GM12801 (cell line): ENCODE results near the gene FAM149B1.

Experiments used
- CTCF ChIP-seq: IDR thresholded peaks from one replicate; pipeline ENCODE4 v1.5.1; 2011; ENCODE audit warnings: control low read depth; ENCODE audit not compliant: insufficient read length; ENCODE audit errors: extremely low read depth

Gene FAM149B1

GRCh38 chr10:73182568-73182967, 14.6 kb downstream of the FAM149B1 start:
- TF ChIP-seq CTCF, result no peak

DNA sequence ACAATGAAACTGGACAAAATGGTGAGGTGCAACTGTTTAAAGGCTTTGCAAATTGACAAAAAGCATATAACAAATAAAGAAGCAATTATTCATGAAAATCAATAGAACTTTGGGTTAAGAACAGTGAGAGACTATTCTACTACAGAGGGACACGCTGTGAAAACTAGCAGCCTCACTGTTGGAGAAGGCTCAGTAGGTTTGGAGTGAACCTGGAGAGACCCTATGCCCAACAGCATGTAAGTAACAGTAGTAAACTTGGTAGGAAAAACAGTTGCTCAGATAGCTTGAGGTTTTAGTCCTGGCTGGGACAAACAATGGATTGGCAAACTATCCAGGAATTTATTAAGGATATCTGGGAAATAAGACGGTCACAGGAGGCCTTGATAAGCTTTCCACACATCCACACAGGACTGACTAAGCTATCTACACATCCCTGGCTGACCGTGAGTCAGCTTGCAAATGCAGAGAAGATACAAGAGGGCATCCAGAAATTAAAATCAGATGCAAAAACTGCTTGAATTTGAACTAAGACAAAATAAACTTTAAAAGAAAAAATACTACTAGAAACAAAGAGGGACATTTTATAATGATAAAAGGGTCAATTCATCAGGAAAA, 15.9 kb downstream of the FAM149B1 start:
- no peak for TF ChIP-seq CTCF

- TF ChIP-seq CTCF, result no peak
Observed at GRCh38 chr10:73186266-73186665, 18.3 kb downstream of the FAM149B1 start.

DNA sequence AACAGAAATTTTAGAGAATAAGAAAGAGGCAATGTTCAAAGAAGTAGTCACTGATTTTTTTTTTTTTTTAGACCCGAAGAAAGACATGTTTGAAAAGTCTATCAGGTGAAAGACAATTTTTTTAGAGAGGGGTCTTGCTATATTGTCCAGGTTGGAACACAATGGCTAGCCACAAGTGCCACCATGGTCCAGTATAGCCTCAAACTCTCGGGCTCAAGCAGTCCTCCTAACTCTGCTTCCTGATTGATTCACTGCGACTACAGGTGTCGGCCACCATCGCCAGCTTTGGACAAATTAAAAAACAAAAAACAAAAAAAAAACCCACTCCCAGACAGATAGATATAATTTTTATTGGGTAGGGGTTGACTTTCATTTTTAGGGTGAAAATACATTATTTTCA, 22.3 kb downstream of the FAM149B1 start:
- no peak for TF ChIP-seq CTCF

DNA sequence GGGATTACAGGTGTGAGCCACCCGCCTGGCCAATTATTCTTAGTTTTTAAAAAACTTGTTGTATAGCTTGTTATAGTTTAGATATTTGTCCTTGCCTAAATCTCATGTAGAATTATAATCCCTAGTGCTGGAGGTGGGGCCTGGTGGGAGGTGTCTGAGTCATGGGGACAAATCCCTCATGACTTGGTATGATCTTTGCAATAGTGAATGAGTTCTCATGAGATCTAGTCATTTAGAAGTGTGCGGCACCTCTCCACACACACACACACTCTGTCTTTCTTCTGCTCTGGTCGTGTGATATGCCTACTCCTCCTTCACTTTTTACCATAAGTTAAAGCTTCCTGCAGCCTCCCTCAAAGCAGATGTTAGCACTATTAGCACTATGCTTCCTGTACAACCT, 37.2 kb downstream of the FAM149B1 start:
- TF ChIP-seq CTCF, result no peak

- TF ChIP-seq CTCF, result no peak
Observed at GRCh38 chr10:73205890-73206289, 38.0 kb downstream of the FAM149B1 start.

GRCh38 chr10:73206385-73206784, 38.5 kb downstream of the FAM149B1 start:
- no peak for TF ChIP-seq CTCF
